Body of pancreas (tissue), 4 donors: Measurements from ENCODE around the gene MAP3K5. TPM values are rescaled to one million over a fixed set of nuclear protein-coding genes. Genes with fewer than 3 reads are reported as not detected.

Experiments
- ATAC-seq: fragments of 150-250 bp; one replicate; pipeline ENCODE4 v1.9.1; 2016
- DNase-seq, 4 donors: peaks; one replicate each; pipeline ENCODE4 v3.0.0-alpha.2; 2019
- H3K27ac ChIP-seq, 4 donors: fragments of 200-600 bp; sonication (generic); 1 replicate in 3 of 4; 2 replicates in 1 of 4; pipeline versions ENCODE4 v1.5.1 to v1.6.1; 2016 to 2019; ENCODE audit warnings: mild to moderate bottlenecking in 1 of 4, mixed read lengths in 1 of 4, moderate library complexity in 1 of 4
- H3K27me3 ChIP-seq, 2 donors: fragments of 200-600 bp; sonication (generic); one replicate each; pipeline ENCODE4 v1.6.0; 2016; ENCODE audit warnings: mild to moderate bottlenecking in 1 of 2
- H3K36me3 ChIP-seq, 2 donors: fragments of 200-600 bp; sonication (generic); replicated peaks in 1 of 2; 2 replicates each; pipeline ENCODE4 v1.5.1; 2016; ENCODE audit warnings: low read depth in 2 of 2; ENCODE audit not compliant: insufficient read depth in 1 of 2
- H3K4me1 ChIP-seq: fragments of 200-600 bp; sonication (generic); one replicate; pipeline ENCODE4 v1.6.0; 2016
- H3K4me3 ChIP-seq, 2 donors: fragments of 200-600 bp; sonication (generic); 1 replicate in 1 of 2; 2 replicates in 1 of 2; pipeline ENCODE4 v1.5.1; 2016 to 2019
- H3K9me3 ChIP-seq, 3 donors: fragments of 200-600 bp; sonication (generic); 1 replicate in 2 of 3; 2 replicates in 1 of 3; pipeline ENCODE4 v1.5.1; 2016
- POLR2A ChIP-seq, 3 donors: fragments of 450-650 bp; IDR thresholded peaks; one replicate each; pipeline ENCODE4 v1.6.1; 2016; ENCODE audit warnings: antibody characterized with exemption in 3 of 3, mild to moderate bottlenecking in 2 of 3
- WGBS, 2 donors: methylation state at CpG; one replicate each; pipeline ENCODE4 v1.1.5; 2017; 5-methylcytosine and 5-hydroxymethylcytosine counted together
- intact Hi-C: fragments of 100-400 bp; cut with DNase I; formaldehyde crosslinking; loops from one replicate; pipeline ENCODE4 v1.15.1; 2023
- total RNA-seq, 2 donors: library from RNA; depleted of rRNA; stranded (reverse); fragments of >200 nt; gene quantifications; one replicate each; pipeline ENCODE4 v1.1.0, GENCODE V29; 2016
- TF ChIP-seq, protein P1 (sequence below), 7 experiments: fragments of 450-650 bp in 4 of 7; fragments of 200-600 bp in 3 of 7; sonication (generic) in 3 of 7; IDR thresholded peaks; one replicate each; pipeline ENCODE4 v1.5.1; 2016 to 2019; ENCODE audit warnings: antibody characterized with exemption in 7 of 7

Gene MAP3K5
- total RNA-seq, 2 donors from 2014 or later, result 33.7 to 36.9 TPM

DNA sequence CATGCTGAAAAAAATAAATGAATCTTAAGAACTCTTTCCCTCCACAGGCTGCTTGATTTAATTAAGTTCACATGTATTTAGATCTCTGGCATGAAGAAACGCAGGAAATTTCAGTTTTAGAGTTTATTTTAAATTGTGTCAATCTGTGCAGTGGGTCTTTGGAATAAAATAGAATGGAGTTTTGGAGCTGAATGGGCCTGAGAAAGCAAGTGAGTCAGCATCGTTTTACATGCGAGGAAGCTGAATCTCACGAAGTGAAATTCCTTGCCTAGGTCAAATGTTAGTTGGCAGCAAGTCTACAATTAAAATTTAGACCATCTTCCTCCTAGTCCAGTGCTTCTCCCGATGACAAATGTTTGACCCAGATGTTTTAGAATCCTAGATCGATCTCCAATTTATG lies 264.4 kb downstream of the MAP3K5 start:
- WGBS, 2 donors, result 79% methylated on average over 6 of the region's 6 CpGs
- H3K4me3 ChIP-seq, result no peak overlapping the region
- no peaks in the 10 kb centered on the region for H3K36me3 ChIP-seq
- ATAC-seq (no peak), DNase-seq (no peak)
- H3K27ac ChIP-seq, result no peak overlapping the region
- intact Hi-C loops, result no loop called here
- H3K4me1 ChIP-seq, result peaks cover 34% of the 10 kb centered on the region
- H3K9me3 ChIP-seq, result no peaks in the 10 kb centered on the region
- no peak for TF ChIP-seq POLR2A (IDR thresholded peaks at IDR 0.05)
- TF ChIP-seq, protein P1, sequence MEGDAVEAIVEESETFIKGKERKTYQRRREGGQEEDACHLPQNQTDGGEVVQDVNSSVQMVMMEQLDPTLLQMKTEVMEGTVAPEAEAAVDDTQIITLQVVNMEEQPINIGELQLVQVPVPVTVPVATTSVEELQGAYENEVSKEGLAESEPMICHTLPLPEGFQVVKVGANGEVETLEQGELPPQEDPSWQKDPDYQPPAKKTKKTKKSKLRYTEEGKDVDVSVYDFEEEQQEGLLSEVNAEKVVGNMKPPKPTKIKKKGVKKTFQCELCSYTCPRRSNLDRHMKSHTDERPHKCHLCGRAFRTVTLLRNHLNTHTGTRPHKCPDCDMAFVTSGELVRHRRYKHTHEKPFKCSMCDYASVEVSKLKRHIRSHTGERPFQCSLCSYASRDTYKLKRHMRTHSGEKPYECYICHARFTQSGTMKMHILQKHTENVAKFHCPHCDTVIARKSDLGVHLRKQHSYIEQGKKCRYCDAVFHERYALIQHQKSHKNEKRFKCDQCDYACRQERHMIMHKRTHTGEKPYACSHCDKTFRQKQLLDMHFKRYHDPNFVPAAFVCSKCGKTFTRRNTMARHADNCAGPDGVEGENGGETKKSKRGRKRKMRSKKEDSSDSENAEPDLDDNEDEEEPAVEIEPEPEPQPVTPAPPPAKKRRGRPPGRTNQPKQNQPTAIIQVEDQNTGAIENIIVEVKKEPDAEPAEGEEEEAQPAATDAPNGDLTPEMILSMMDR (IDR thresholded peaks at IDR 0.05), result no peak
- no peaks in the 10 kb centered on the region for H3K27me3 ChIP-seq

DNA sequence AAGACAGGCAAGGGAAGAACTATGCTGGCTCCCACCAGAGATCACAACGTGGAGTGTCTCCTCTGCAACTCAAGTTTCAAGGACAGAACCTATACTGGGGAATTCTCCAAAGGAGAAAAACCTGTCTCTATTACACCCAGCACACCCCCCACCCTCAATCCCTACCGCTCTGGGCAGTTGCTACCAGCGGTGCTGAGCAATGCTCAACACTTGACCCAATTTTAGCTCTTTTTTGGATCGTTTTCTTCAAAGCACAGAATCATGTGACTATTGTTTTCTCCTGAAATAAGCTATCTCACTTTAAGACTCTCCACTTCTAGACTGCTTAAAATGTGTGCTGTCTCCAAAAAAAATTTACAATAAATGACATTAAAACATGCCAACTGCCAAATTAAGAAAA lies 265.3 kb downstream of the MAP3K5 start:
- H3K36me3 ChIP-seq, result no peaks in the 10 kb centered on the region
- WGBS, 2 donors, result 60 to 63% methylated on average over 3 to 4 of the region's 4 CpGs
- intact Hi-C loops, result no loop called here

DNA sequence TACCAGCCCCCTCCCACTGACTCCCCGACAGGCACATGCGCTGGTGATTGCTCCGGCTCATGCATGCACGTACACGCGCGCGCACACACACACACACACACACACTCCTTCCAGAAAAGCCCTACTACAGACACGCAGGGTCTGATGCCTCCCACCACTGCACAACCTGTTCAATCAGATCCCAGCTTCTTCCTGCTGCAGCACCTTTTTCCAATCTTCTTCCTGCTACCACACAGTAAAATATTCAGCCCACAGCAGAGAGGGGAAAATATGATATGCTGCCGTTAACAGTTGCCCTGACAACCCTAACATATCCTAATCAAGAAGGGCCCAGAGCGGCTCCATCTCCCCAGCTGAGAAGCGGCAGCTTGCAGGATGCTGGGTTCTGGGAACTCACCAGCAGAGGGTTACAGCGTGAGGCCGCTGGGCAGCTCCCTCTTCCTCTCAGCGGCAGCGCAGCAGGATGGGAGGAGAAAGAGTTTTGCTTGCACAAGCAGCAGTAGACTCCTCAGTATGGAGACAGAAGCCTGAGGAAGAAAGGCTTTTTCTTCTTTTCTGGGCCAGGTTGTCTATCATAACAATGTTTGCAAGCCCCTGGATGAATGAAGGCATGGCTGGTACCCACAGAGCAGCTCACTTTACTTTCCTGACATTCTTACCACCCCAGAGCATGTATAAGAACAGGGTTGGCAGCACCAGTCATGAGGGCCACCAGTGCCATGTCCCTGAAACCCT lies 265.9 kb downstream of the MAP3K5 start:
- H3K4me3 ChIP-seq, result no peak overlapping the region
- intact Hi-C loops, result no loop called here
- peak; percentile 17 to 47 (median 34) for DNase-seq
- no peaks in the 10 kb centered on the region for H3K9me3 ChIP-seq
- TF ChIP-seq, protein P1 (IDR thresholded peaks at IDR 0.05), result peak in 3 of 7 experiments; percentile 6 to 20 (median 10)
- no peak for TF ChIP-seq POLR2A (IDR thresholded peaks at IDR 0.05)
- no peaks in the 10 kb centered on the region for H3K36me3 ChIP-seq
- peak; percentile 56 for ATAC-seq
- no peaks in the 10 kb centered on the region for H3K27me3 ChIP-seq
- WGBS, 2 donors, result 44 to 69% methylated on average over 14 of the region's 16 CpGs
- H3K4me1 ChIP-seq, result peaks cover 34% of the 10 kb centered on the region
- peak overlapping the region in 1 of 4 donors; percentile 6 for H3K27ac ChIP-seq

More for the DNA sequence above, 265.3 kb downstream of the MAP3K5 start:
- Histone ChIP-seq H3K27me3 (no peaks in the 10 kb centered on the region), H3K27ac (no peak overlapping the region), H3K4me3 (no peak overlapping the region), H3K9me3 (no peaks in the 10 kb centered on the region), H3K4me1 (peaks cover 34% of the 10 kb centered on the region)
- no peak for TF ChIP-seq POLR2A (IDR thresholded peaks at IDR 0.05)
- TF ChIP-seq, protein P1 (IDR thresholded peaks at IDR 0.05), result no peak
- DNase-seq (no peak), ATAC-seq (no peak)

DNA sequence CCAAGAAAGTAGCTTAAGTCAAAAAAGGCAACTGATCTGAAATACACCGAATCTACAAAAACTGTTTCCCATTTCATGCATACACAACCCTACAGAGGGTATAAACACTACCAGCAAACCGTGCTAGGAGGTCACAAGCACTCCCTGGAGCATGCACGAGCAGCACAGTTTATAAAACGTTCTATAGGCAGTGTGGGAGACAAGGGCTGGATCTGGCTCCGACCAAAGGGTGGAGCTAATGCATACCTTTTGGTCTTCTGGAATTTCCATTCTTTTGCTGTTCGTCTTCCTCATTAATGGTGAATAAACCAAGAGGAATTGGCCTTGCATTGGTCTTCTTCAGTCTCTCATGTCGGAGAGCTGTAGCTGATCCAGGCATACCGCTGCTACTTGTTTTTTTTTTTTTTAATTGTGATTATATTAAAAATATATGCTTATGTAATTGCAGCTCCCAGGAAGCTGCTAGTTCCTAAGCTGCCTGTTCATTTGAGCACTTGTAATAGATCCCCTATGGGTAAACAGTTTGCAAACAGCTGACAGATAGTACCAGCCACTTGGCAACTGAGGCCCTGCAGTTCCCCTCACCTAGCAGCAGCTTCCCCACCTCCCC lies 266.6 kb downstream of the MAP3K5 start:
- Histone ChIP-seq H3K9me3 (no peaks in the 10 kb centered on the region), H3K4me3 (no peak overlapping the region), H3K36me3 (no peaks in the 10 kb centered on the region), H3K27ac (no peak overlapping the region), H3K27me3 (no peaks in the 10 kb centered on the region), H3K4me1 (peaks cover 34% of the 10 kb centered on the region)
- ATAC-seq (no peak), DNase-seq (no peak)
- intact Hi-C loops, result no loop called here
- no peak for TF ChIP-seq POLR2A (IDR thresholded peaks at IDR 0.05)
- TF ChIP-seq, protein P1 (IDR thresholded peaks at IDR 0.05), result no peak
- 71 to 86% methylated on average over 8 of the region's 8 CpGs for WGBS, 2 donors
